Measurements from ENCODE around the gene ICAM5.

GRCh38 chr19:10295305-10295846, 5.6 kb downstream of the ICAM5 start:
- TF ChIP-seq, protein P1, sequence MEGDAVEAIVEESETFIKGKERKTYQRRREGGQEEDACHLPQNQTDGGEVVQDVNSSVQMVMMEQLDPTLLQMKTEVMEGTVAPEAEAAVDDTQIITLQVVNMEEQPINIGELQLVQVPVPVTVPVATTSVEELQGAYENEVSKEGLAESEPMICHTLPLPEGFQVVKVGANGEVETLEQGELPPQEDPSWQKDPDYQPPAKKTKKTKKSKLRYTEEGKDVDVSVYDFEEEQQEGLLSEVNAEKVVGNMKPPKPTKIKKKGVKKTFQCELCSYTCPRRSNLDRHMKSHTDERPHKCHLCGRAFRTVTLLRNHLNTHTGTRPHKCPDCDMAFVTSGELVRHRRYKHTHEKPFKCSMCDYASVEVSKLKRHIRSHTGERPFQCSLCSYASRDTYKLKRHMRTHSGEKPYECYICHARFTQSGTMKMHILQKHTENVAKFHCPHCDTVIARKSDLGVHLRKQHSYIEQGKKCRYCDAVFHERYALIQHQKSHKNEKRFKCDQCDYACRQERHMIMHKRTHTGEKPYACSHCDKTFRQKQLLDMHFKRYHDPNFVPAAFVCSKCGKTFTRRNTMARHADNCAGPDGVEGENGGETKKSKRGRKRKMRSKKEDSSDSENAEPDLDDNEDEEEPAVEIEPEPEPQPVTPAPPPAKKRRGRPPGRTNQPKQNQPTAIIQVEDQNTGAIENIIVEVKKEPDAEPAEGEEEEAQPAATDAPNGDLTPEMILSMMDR (IDR thresholded peaks at IDR 0.05) = no peak
- no peak for TF ChIP-seq POLR2A (IDR thresholded peaks at IDR 0.05)
